Kidney (tissue), 14 donors: ENCODE results near the gene PPP1R16B. TPM values are rescaled to one million over a fixed set of nuclear protein-coding genes. Genes with fewer than 3 reads are reported as not detected.

Source experiments
- DNase-seq, 5 donors: peaks; one replicate each; pipeline ENCODE4 v3.0.0-alpha.2; 2013 to 2020
- FAIRE-seq: peaks from 2 replicates; lab custom pipeline; 2012; peaks lifted over from hg19 to GRCh38; lab: Jason Lieb, UNC
- H3K27ac ChIP-seq, 2 donors: one replicate each; pipeline ENCODE4 v1.7.0; 2013; ENCODE audit warnings: low read depth in 2 of 2, low read length in 2 of 2, inconsistent platforms in 1 of 2
- H3K27me3 ChIP-seq: one replicate; pipeline ENCODE4 v1.7.1; 2013; ENCODE audit warnings: low read length, inconsistent platforms; ENCODE audit not compliant: control insufficient read depth, insufficient read depth
- H3K36me3 ChIP-seq, 3 donors: one replicate each; pipeline versions ENCODE4 v1.7.0 to v1.7.1; 2013; ENCODE audit warnings: low read length in 3 of 3, control low read depth in 1 of 3, inconsistent platforms in 1 of 3; ENCODE audit not compliant: insufficient read depth in 3 of 3, control insufficient read depth in 2 of 3
- H3K4me1 ChIP-seq, 3 donors: one replicate each; pipeline versions ENCODE4 v1.7.0 to v1.7.1; 2013; ENCODE audit warnings: low read length in 3 of 3, inconsistent platforms in 1 of 3, low read depth in 1 of 3; ENCODE audit not compliant: control insufficient read depth in 2 of 3, insufficient read depth in 2 of 3
- H3K4me3 ChIP-seq, 3 donors: one replicate each; pipeline versions ENCODE4 v1.7.0 to v1.8.1; 2013; ENCODE audit warnings: low read length in 3 of 3, control low read depth in 1 of 3, inconsistent platforms in 1 of 3
- H3K9ac ChIP-seq, 3 donors: one replicate each; pipeline versions ENCODE4 v1.7.0 to v1.7.1; 2013; ENCODE audit warnings: low read length in 3 of 3, control low read depth in 1 of 3, inconsistent platforms in 1 of 3
- H3K9me3 ChIP-seq, 3 donors: one replicate each; pipeline versions ENCODE4 v1.7.0 to v1.7.1; 2013; ENCODE audit warnings: low read length in 3 of 3, control low read depth in 1 of 3, inconsistent platforms in 1 of 3; ENCODE audit not compliant: control insufficient read depth in 2 of 3, insufficient read depth in 1 of 3
- intact Hi-C: fragments of 100-400 bp; cut with DNase I; formaldehyde crosslinking; loops from one replicate; pipeline ENCODE4 v1.11.1; 2022
- polyA plus RNA-seq: library from polyadenylated mRNA; stranded (reverse); fragments of 350-450 nt; fragmentation: Illumina TruSeq; extraction: RNeasy Lipid Tissue Mini Kit (QIAGEN cat#74804); gene quantifications from one replicate; pipeline ENCODE4 v1.2.3, GENCODE V29; 2014; ENCODE audit warnings: low read depth, low replicate concordance; ENCODE audit not compliant: insufficient read depth
- total RNA-seq: library from RNA; stranded (reverse); fragmentation: NEBNext Ultra II Directional; extraction: Animal tissue kit (Norgen Biotek cat#: 25700); gene quantifications from one replicate; pipeline ENCODE4 v1.2.1, GENCODE V29; 2021
- TF ChIP-seq, protein P1 (sequence below): IDR thresholded peaks from 3 replicates; pipeline ENCODE4 v1.5.1; 2012; ENCODE audit warnings: mild to moderate bottlenecking, moderate library complexity, borderline replicate concordance; ENCODE audit not compliant: insufficient read depth; ENCODE audit errors: extremely low read depth
- donor health status: control.
- donor health status: control.
- donor health status: control.
- donor health status: control.
- donor health status: control.
- donor health status: DM: yes; HTN: yes; CAD: no.
- donor health status: Normal renal cell carcinoma (clear cell type).

The PPP1R16B gene
- total and polyA plus RNA-seq, 2 donors from 2014 or later: 11.5 to 29.4 TPM

DNA sequence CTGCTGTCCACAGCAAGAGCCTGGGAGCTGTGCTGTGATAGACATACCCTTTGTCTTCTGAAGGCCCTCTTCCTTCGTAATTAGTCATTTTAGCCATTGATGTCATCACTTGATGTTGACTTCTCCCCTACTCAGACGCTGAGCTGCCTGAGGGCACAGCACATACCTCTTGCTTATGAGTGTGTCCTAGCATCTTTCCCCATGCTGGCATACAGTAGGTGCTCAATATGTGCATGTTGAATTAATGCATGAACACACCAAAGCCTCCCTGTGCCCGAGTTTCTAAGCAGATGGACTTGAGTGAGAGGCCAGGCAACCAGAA lies 85.0 kb downstream of the PPP1R16B start:
- FAIRE-seq: no peak
- intact Hi-C loops: no loop called here

DNA sequence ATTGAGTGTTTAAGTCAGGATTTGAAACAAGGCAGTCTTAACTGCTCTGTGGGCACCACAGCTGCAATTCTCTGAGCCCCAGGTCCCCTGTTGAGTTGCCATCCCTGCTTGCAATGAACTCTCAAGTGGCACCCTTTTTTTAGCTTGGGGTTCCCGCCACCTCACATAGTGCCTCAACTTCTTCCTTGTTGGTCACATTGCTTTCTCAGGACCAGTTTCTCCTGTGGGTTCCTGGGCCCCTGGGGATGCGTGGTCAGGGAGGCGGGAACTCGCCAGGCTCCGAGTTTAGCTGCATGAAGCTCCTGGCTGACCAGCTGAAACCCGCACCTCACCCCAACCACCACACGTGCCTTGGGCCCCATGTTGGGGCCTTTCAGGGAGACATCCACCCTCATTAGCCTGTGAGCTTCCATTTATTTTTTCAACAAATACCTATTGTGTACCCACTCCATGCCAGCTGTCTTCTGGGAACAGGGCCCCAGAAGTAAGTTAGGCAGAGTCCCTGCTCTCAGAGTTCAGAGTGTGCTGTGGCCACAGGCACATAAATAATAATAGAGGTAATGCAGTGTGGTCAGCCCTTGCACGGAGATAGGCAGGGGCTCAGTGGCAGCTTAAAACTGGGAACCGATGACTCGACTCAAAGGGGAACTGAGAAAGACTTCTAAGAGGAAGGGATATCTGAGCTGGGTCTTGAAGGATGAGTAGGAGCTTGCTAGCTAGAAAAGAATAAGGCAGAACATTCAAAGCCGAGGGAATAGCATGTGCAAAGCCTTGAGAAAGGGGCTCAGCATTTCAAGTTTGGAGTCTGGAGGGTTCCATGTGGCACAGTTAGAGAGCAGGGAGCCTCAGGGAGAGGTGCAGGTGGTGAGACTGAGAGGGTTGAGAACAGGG lies 86.8 kb downstream of the PPP1R16B start:
- Histone ChIP-seq H3K36me3 (peaks cover 0 to 4% (median 0%) of the 10 kb centered on the region in 3 donors), H3K4me1 (peaks cover 0 to 10% (median 9%) of the 10 kb centered on the region in 3 donors), H3K9me3 (no peaks in the 10 kb centered on the region), H3K4me3 (no peak overlapping the region), H3K27me3 (no peaks in the 10 kb centered on the region), H3K27ac (no peak overlapping the region), H3K9ac (no peak overlapping the region)
- DNase-seq (no peak), FAIRE-seq (no peak)
- intact Hi-C loops: no loop called here
- TF ChIP-seq, protein P1, sequence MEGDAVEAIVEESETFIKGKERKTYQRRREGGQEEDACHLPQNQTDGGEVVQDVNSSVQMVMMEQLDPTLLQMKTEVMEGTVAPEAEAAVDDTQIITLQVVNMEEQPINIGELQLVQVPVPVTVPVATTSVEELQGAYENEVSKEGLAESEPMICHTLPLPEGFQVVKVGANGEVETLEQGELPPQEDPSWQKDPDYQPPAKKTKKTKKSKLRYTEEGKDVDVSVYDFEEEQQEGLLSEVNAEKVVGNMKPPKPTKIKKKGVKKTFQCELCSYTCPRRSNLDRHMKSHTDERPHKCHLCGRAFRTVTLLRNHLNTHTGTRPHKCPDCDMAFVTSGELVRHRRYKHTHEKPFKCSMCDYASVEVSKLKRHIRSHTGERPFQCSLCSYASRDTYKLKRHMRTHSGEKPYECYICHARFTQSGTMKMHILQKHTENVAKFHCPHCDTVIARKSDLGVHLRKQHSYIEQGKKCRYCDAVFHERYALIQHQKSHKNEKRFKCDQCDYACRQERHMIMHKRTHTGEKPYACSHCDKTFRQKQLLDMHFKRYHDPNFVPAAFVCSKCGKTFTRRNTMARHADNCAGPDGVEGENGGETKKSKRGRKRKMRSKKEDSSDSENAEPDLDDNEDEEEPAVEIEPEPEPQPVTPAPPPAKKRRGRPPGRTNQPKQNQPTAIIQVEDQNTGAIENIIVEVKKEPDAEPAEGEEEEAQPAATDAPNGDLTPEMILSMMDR: no peak

More for the DNA sequence above, 85.0 kb downstream of the PPP1R16B start:
- no peak overlapping the region for H3K27ac ChIP-seq
- peaks cover 0 to 16% (median 15%) of the 10 kb centered on the region in 3 donors for H3K4me1 ChIP-seq
- TF ChIP-seq, protein P1: no peak
- H3K36me3 ChIP-seq: peaks cover 0 to 4% (median 0%) of the 10 kb centered on the region in 3 donors
- no peaks in the 10 kb centered on the region for H3K9me3 ChIP-seq
- DNase-seq: no peak
- H3K4me3 ChIP-seq: no peak overlapping the region
- H3K9ac ChIP-seq: no peak overlapping the region
- H3K27me3 ChIP-seq: no peaks in the 10 kb centered on the region

DNA sequence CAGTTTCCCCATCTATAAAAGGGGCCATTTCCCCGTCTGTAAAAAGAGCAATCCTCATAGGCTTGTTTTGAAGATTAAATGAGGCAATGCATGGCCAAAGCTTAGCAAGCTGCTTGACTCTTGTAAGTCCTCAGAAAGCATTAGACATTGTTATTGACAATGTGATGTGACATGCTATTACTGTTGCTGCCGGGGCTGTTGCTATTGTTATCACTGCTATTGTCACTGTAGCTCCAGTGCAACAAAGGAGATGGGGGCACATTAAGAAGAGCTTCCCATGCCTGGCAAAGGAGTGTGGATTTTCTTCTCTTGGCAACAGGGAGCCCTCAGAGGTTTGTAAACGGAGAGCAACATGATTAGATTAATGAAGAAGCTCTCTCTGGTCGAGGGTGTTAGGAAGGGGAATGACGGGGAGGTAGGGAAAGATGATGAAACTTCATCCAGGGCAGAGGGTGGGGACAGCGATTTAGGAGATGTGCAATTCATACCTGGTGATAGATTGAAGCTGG lies 87.6 kb downstream of the PPP1R16B start:
- FAIRE-seq: no peak
- peaks cover 0 to 4% (median 0%) of the 10 kb centered on the region in 3 donors for H3K36me3 ChIP-seq
- intact Hi-C loops: no loop called here
- H3K9me3 ChIP-seq: no peaks in the 10 kb centered on the region
- TF ChIP-seq, protein P1: no peak
- no peak overlapping the region for H3K4me3 ChIP-seq
- no peak overlapping the region for H3K27ac ChIP-seq
- peaks cover 0 to 5% (median 4%) of the 10 kb centered on the region in 3 donors for H3K4me1 ChIP-seq
- no peak overlapping the region for H3K9ac ChIP-seq
- no peak for DNase-seq
- no peaks in the 10 kb centered on the region for H3K27me3 ChIP-seq
